NCI-H1105 treated with DMSO at 0.1 percent for 48 hours (cell line): ENCODE data around the gene BTBD16.
A peak's percentile ranks its signal among the peaks of the same experiment; 100 is the strongest.

Source experiments
- DNase-seq: peaks from one replicate; lab custom pipeline; 2025; lab: John Stamatoyannopoulos, UW

Gene BTBD16

GRCh38 chr10:122343936-122344335 lies 72.8 kb downstream of the BTBD16 start:
- no peak for DNase-seq

GRCh38 chr10:122344741-122345258 lies 73.7 kb downstream of the BTBD16 start:
- no peak for DNase-seq

GRCh38 chr10:122346326-122346950 lies 75.3 kb downstream of the BTBD16 start:
- DNase-seq, result no peak

GRCh38 chr10:122347170-122347841 lies 76.2 kb downstream of the BTBD16 start:
- no peak for DNase-seq

GRCh38 chr10:122348512-122348911 lies 77.4 kb downstream of the BTBD16 start:
- peak; percentile 69 for DNase-seq

- DNase-seq, result peak; percentile 60
Measured at GRCh38 chr10:122348935-122349361, 77.9 kb downstream of the BTBD16 start.

GRCh38 chr10:122349758-122350369 lies 78.8 kb downstream of the BTBD16 start:
- DNase-seq, result no peak

GRCh38 chr10:122350893-122351292 lies 79.8 kb downstream of the BTBD16 start:
- no peak for DNase-seq

GRCh38 chr10:122352817-122353525 lies 81.9 kb downstream of the BTBD16 start:
- DNase-seq, result no peak

GRCh38 chr10:122354383-122354782 lies 83.3 kb downstream of the BTBD16 start:
- no peak for DNase-seq

- no peak for DNase-seq
Measured at GRCh38 chr10:122357685-122358084, 86.6 kb downstream of the BTBD16 start.

GRCh38 chr10:122359621-122360020 lies 88.5 kb downstream of the BTBD16 start:
- no peak for DNase-seq

- DNase-seq, result no peak
Measured at GRCh38 chr10:122361046-122361445, 90.0 kb downstream of the BTBD16 start.

GRCh38 chr10:122362031-122362592 lies 91.0 kb downstream of the BTBD16 start:
- DNase-seq, result no peak

- no peak for DNase-seq
Measured at GRCh38 chr10:122362621-122363020, 91.5 kb downstream of the BTBD16 start.

GRCh38 chr10:122363311-122363710 lies 92.2 kb downstream of the BTBD16 start:
- no peak for DNase-seq

- no peak for DNase-seq
Measured at GRCh38 chr10:122363722-122364463, 92.8 kb downstream of the BTBD16 start.

GRCh38 chr10:122368502-122369254 lies 97.6 kb downstream of the BTBD16 start:
- peak; percentile 36 for DNase-seq

GRCh38 chr10:122373108-122373507 lies 102.0 kb downstream of the BTBD16 start:
- no peak for DNase-seq

- no peak for DNase-seq
Measured at GRCh38 chr10:122373721-122374120, 102.6 kb downstream of the BTBD16 start.
